ENCODE data around the gene PSMD14. TPM values are rescaled to one million over a fixed set of nuclear protein-coding genes. Genes with fewer than 3 reads are reported as not detected.
"Not testable (repeated sequence)": the region's sequence is repeated elsewhere in the genome, so short reads cannot be mapped to it uniquely, and the experiment has no call there.

Gene PSMD14
- total and polyA plus RNA-seq, 4 donors, result 54.2 to 67.8 (median 61.4) TPM

DNA sequence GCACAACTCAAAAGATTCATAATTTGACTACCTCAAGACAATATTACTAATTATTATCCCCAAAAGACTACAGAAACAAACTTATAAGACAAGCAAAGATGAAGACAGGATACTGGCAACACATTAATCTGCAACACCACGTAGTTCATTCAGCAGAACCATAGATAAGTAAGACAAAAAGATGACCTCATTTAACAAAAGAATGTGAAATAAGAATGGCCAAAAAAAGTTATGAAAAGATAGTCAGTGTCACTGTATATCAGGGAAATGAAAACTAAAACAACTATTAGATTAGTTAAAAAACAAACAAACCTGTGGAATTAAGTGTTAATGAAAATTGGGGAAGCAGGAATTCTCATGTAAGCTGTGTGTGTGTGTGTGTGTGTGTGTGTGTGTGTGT, 19.4 kb downstream of the PSMD14 start:
- Histone ChIP-seq H3K9me3 (ENCODE audit: control insufficient read depth, insufficient read depth, low read length) (no peaks in the 10 kb centered on the region), H3K27me3 (ENCODE audit: control insufficient read depth, insufficient read depth, low read length) (no peaks in the 10 kb centered on the region), H3K36me3 (ENCODE audit: control insufficient read depth, insufficient read depth, low read length) (no peaks in the 10 kb centered on the region), H3K4me1 (ENCODE audit: control insufficient read depth, insufficient read depth, low read length) (no peaks in the 10 kb centered on the region), H3K27ac (ENCODE audit: low read depth, low read length) (no peak overlapping the region), H3K4me3 (ENCODE audit: low read depth, low read length) (no peak overlapping the region)
- DNase-seq (ENCODE audit: low read depth in 4 of 6, low spot score in 6 of 6), result no peak
- no CpG with 5 or more reads among the region's 1 CpG for WGBS (ENCODE audit: insufficient coverage)

DNA sequence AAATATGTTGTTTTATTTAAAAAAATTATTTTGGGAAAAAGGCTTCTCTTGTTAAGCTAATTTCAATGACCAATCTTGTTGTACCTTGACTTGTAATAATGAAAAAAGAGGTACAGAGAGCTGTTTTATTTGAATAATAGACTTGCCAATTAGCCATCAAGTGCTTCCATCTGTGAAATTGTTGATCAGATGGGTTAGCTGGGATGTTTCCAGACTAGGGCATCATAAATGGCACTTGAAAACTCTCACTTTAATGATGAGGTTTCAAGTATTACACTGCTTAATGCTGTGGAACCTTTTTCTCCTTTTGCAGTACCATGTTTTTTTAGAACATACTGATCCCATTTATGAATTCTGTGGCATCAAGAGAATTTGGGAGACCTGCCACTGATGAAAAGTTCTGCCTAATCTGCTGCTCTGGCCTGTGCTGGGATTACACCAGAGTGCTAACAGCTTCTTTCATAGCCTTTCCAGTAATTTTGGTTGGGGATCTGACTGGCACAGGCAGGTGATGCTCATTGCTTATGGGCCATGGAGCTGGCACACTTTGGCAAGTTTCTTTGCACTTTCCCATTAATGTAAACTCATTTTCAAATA, 24.2 kb downstream of the PSMD14 start:
- H3K27ac ChIP-seq (ENCODE audit: low read depth, low read length), result no peak overlapping the region
- no peaks in the 10 kb centered on the region for H3K27me3 ChIP-seq (ENCODE audit: control insufficient read depth, insufficient read depth, low read length)
- no peaks in the 10 kb centered on the region for H3K36me3 ChIP-seq (ENCODE audit: control insufficient read depth, insufficient read depth, low read length)
- DNase-seq (ENCODE audit: low read depth in 4 of 6, low spot score in 6 of 6), result peak in 2 of 6 donors; percentile 50 to 66
- no peak overlapping the region for H3K4me3 ChIP-seq (ENCODE audit: low read depth, low read length)
- H3K4me1 ChIP-seq (ENCODE audit: control insufficient read depth, insufficient read depth, low read length), result no peaks in the 10 kb centered on the region
- H3K9me3 ChIP-seq (ENCODE audit: control insufficient read depth, insufficient read depth, low read length), result no peaks in the 10 kb centered on the region

DNA sequence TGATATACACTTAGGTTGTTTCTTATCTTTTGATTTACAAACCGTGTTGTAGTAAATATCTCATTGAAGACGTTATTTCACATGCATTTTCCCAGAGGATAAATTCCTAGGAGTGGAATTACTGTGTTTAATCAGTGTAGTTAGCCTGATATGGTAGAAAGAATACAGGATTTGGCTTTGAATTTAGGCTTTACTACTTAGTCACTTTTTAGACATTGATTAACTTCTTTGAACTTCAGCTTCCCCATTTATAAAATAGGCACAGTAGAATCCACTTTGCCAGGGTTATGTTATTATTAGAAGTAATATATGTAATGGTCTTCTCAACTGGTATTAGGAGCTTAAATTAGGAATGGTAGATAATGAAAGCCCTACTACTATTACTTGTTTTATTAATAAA, 27.4 kb downstream of the PSMD14 start:
- Histone ChIP-seq H3K9me3 (ENCODE audit: control insufficient read depth, insufficient read depth, low read length) (no peaks in the 10 kb centered on the region), H3K27me3 (ENCODE audit: control insufficient read depth, insufficient read depth, low read length) (no peaks in the 10 kb centered on the region), H3K4me1 (ENCODE audit: control insufficient read depth, insufficient read depth, low read length) (no peaks in the 10 kb centered on the region), H3K4me3 (ENCODE audit: low read depth, low read length) (no peak overlapping the region), H3K36me3 (ENCODE audit: control insufficient read depth, insufficient read depth, low read length) (no peaks in the 10 kb centered on the region), H3K27ac (ENCODE audit: low read depth, low read length) (no peak overlapping the region)
- no CpG with 5 or more reads among the region's 2 CpGs for WGBS (ENCODE audit: insufficient coverage)
- DNase-seq (ENCODE audit: low read depth in 4 of 6, low spot score in 6 of 6), result no peak

GRCh38 chr2:161337247-161337646, 29.0 kb downstream of the PSMD14 start:
- Histone ChIP-seq H3K27ac (ENCODE audit: low read depth, low read length) (no peak overlapping the region), H3K36me3 (ENCODE audit: control insufficient read depth, insufficient read depth, low read length) (no peaks in the 10 kb centered on the region), H3K4me3 (ENCODE audit: low read depth, low read length) (no peak overlapping the region), H3K9me3 (ENCODE audit: control insufficient read depth, insufficient read depth, low read length) (no peaks in the 10 kb centered on the region), H3K4me1 (ENCODE audit: control insufficient read depth, insufficient read depth, low read length) (no peaks in the 10 kb centered on the region), H3K27me3 (ENCODE audit: control insufficient read depth, insufficient read depth, low read length) (no peaks in the 10 kb centered on the region)
- DNase-seq (ENCODE audit: low read depth in 4 of 6, low spot score in 6 of 6), result no peak
- no CpG with 5 or more reads among the region's 1 CpG for WGBS (ENCODE audit: insufficient coverage)

DNA sequence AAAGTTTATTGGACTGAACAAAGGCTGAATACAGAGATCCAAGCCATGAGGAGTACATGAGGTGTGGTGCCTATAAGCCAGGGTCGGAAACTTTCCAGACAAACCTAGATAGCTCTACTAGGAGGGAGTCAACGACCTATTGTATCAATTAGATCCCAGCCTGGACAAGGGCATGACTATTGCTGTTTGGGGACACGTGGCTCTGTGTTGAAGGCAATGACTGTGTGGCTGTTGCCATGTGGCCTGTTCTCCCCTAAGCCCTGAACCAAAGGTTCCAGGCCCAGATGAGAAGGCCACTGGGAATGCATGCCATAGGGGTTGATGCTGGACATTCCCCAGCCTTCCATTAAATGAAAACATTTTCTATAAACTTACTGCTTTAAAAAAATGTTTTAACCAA, 31.3 kb downstream of the PSMD14 start:
- H3K4me3 ChIP-seq (ENCODE audit: low read depth, low read length); H3K9me3 ChIP-seq (ENCODE audit: control insufficient read depth, insufficient read depth, low read length): not testable (repeated sequence)
- WGBS (ENCODE audit: insufficient coverage), result 88% methylated on average over 2 of the region's 3 CpGs

GRCh38 chr2:161340930-161341413, 32.7 kb downstream of the PSMD14 start:
- not testable (repeated sequence) for H3K27me3 ChIP-seq (ENCODE audit: control insufficient read depth, insufficient read depth, low read length); DNase-seq (ENCODE audit: low read depth in 4 of 6, low spot score in 6 of 6); H3K9me3 ChIP-seq (ENCODE audit: control insufficient read depth, insufficient read depth, low read length); H3K27ac ChIP-seq (ENCODE audit: low read depth, low read length); H3K36me3 ChIP-seq (ENCODE audit: control insufficient read depth, insufficient read depth, low read length); H3K4me1 ChIP-seq (ENCODE audit: control insufficient read depth, insufficient read depth, low read length); H3K4me3 ChIP-seq (ENCODE audit: low read depth, low read length)
- WGBS (ENCODE audit: insufficient coverage), result no CpG with 5 or more reads among the region's 64 CpGs

More for the DNA sequence above, 31.3 kb downstream of the PSMD14 start:
- not testable (repeated sequence) for H3K27me3 ChIP-seq (ENCODE audit: control insufficient read depth, insufficient read depth, low read length); H3K27ac ChIP-seq (ENCODE audit: low read depth, low read length); DNase-seq (ENCODE audit: low read depth in 4 of 6, low spot score in 6 of 6); H3K4me1 ChIP-seq (ENCODE audit: control insufficient read depth, insufficient read depth, low read length); H3K36me3 ChIP-seq (ENCODE audit: control insufficient read depth, insufficient read depth, low read length)

DNA sequence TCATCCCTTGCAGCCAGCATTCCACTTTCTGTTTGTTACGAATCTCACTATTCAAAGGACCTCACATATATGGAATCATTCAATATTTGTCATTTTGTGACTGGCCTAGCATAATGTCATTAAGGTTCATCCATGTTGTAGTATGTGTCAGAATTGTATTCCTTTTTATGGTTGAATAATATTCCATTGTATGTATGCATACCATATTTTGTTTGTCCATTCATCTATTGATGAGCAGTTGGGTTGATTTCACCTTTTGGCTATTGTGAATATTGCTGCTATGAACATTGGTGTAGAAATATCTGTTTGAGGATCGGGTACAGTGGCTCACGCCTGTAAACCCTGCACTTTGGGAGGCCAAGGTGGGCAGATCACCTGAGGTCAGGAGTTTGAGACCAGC, 35.0 kb downstream of the PSMD14 start:
- WGBS (ENCODE audit: insufficient coverage), result 100% methylated on average over 2 of the region's 3 CpGs
- DNase-seq (ENCODE audit: low read depth in 4 of 6, low spot score in 6 of 6), result no peak
- H3K4me3 ChIP-seq (ENCODE audit: low read depth, low read length), result no peak overlapping the region
- no peaks in the 10 kb centered on the region for H3K4me1 ChIP-seq (ENCODE audit: control insufficient read depth, insufficient read depth, low read length)
- no peak overlapping the region for H3K27ac ChIP-seq (ENCODE audit: low read depth, low read length)
- no peaks in the 10 kb centered on the region for H3K36me3 ChIP-seq (ENCODE audit: control insufficient read depth, insufficient read depth, low read length)
- no peaks in the 10 kb centered on the region for H3K27me3 ChIP-seq (ENCODE audit: control insufficient read depth, insufficient read depth, low read length)
- no peaks in the 10 kb centered on the region for H3K9me3 ChIP-seq (ENCODE audit: control insufficient read depth, insufficient read depth, low read length)

- H3K27ac ChIP-seq (ENCODE audit: low read depth, low read length), result no peak overlapping the region
- no peaks in the 10 kb centered on the region for H3K27me3 ChIP-seq (ENCODE audit: control insufficient read depth, insufficient read depth, low read length)
- H3K4me3 ChIP-seq (ENCODE audit: low read depth, low read length), result no peak overlapping the region
- H3K4me1 ChIP-seq (ENCODE audit: control insufficient read depth, insufficient read depth, low read length), result no peaks in the 10 kb centered on the region
- DNase-seq (ENCODE audit: low read depth in 4 of 6, low spot score in 6 of 6), result no peak
- no peaks in the 10 kb centered on the region for H3K36me3 ChIP-seq (ENCODE audit: control insufficient read depth, insufficient read depth, low read length)
- WGBS (ENCODE audit: insufficient coverage), result no CpG with 5 or more reads among the region's 2 CpGs
- H3K9me3 ChIP-seq (ENCODE audit: control insufficient read depth, insufficient read depth, low read length), result no peaks in the 10 kb centered on the region
These were observed 36.5 kb downstream of the PSMD14 start for GRCh38 chr2:161344692-161345091.

DNA sequence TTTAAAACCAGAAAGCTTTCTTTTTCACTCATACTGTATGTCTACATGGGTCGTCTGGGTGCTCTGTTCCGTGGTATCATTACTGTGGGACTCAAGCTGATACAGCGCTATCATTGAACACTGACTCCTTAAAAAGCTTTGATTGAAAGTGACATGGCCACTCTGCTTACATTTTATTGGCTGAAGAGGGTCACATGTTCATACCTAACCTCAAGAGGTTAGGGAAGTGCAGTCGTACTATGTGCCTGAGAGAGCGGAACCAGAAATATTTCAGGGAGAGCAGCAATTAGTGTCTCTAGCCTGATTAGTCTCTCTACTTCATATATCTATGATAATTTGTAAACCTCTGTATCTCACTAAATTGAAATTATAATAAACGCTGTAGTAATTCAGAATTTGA, 43.5 kb downstream of the PSMD14 start:
- no CpG with 5 or more reads among the region's 6 CpGs for WGBS (ENCODE audit: insufficient coverage)
- Histone ChIP-seq H3K27ac (ENCODE audit: low read depth, low read length) (no peak overlapping the region), H3K9me3 (ENCODE audit: control insufficient read depth, insufficient read depth, low read length) (no peaks in the 10 kb centered on the region), H3K4me1 (ENCODE audit: control insufficient read depth, insufficient read depth, low read length) (no peaks in the 10 kb centered on the region), H3K4me3 (ENCODE audit: low read depth, low read length) (no peak overlapping the region), H3K27me3 (ENCODE audit: control insufficient read depth, insufficient read depth, low read length) (no peaks in the 10 kb centered on the region), H3K36me3 (ENCODE audit: control insufficient read depth, insufficient read depth, low read length) (no peaks in the 10 kb centered on the region)
- DNase-seq (ENCODE audit: low read depth in 4 of 6, low spot score in 6 of 6), result no peak

DNA sequence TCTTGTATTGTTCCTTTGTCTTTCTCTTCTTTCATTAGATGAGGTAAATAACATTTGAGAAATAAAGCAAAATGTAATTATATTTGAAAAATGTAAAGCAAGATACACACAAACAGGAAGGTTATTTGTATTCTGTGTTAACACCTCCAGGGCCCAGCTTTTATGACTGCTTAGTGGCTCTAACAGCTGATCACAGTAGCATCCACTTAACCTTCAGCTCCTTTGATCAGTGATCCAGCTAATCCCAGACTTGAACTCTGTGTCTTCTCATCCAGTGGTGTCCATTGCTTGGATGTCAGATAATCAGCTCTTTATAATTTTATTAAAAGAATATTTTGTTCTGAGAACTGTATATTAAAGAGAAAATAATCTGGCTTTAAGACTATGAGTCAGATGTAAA, 44.5 kb downstream of the PSMD14 start:
- H3K4me1 ChIP-seq (ENCODE audit: control insufficient read depth, insufficient read depth, low read length), result no peaks in the 10 kb centered on the region
- H3K36me3 ChIP-seq (ENCODE audit: control insufficient read depth, insufficient read depth, low read length), result no peaks in the 10 kb centered on the region
- no peak for DNase-seq (ENCODE audit: low read depth in 4 of 6, low spot score in 6 of 6)
- H3K4me3 ChIP-seq (ENCODE audit: low read depth, low read length), result no peak overlapping the region
- no peaks in the 10 kb centered on the region for H3K9me3 ChIP-seq (ENCODE audit: control insufficient read depth, insufficient read depth, low read length)
- no peak overlapping the region for H3K27ac ChIP-seq (ENCODE audit: low read depth, low read length)
- no peaks in the 10 kb centered on the region for H3K27me3 ChIP-seq (ENCODE audit: control insufficient read depth, insufficient read depth, low read length)

Data from spinal cord (tissue), 10 donors.